CD4-positive, alpha-beta T cell treated with Interleukin-4 for 1 hour (primary cell): Measurements from ENCODE around the gene TRAPPC14.
"Not testable (repeated sequence)": the region's sequence is repeated elsewhere in the genome, so short reads cannot be mapped to it uniquely, and the experiment has no call there.

Source experiments
- DNase-seq, 2 donors: peaks; one replicate each; pipeline ENCODE4 v3.0.0-alpha.2; 2020 to 2022

Gene TRAPPC14

GRCh38 chr7:100158229-100159098 lies at the start of gene TRAPPC14:
TRAPPC14 (minus strand) TSS chr7:100158723; CDS start chr7:100158499, 224 bp downstream.
- peak; percentile 87 to 89 for DNase-seq

DNA sequence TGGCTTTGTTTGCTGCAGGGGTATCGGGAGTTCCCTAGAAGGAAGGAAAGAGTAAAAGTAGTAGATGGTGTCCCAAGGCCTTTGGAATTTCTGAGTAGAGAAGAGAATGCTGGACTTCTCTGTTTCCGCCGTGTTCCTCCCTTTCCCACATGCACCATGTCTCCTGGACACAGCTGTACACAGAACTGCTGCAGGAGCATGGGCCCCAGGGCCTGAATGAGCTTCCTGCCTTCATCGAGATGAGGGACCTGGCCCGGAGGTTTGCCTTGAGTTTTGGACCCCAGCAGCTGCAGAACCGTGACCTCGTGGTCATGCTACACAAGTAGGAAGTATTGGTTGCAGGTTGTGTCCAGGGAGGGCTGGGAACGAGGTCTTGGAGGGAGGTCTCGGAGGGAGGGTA lies 45.9 kb upstream of the TRAPPC14 start:
- DNase-seq: no peak

DNA sequence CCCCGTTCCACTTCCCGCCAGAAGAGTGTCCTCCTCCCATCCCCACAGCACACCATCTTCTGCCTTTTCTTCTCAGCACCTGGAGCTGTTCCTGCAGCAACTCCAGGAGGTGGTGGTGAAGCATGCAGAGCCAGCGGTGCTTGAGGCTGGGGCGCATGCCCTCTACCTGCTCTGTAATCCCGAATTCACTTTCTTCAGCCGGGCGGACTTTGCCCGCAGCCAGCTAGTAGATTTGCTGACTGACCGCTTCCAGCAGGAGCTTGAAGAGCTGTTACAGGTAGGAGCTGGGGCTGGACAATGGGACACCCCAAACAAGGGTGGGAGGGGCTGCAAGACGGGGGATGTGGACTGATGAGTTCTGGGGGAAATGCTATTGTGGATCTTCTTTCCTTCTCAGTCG lies 42.2 kb upstream of the TRAPPC14 start:
- DNase-seq: no peak

GRCh38 chr7:100198266-100198665 lies 39.7 kb upstream of the TRAPPC14 start:
- no peak for DNase-seq

- not testable (repeated sequence) for DNase-seq
Measured at GRCh38 chr7:100195901-100196322, 37.4 kb upstream of the TRAPPC14 start.

GRCh38 chr7:100195222-100195621 lies 36.7 kb upstream of the TRAPPC14 start:
- no peak for DNase-seq

- no peak for DNase-seq
Measured at GRCh38 chr7:100192969-100193368, 34.4 kb upstream of the TRAPPC14 start.

DNA sequence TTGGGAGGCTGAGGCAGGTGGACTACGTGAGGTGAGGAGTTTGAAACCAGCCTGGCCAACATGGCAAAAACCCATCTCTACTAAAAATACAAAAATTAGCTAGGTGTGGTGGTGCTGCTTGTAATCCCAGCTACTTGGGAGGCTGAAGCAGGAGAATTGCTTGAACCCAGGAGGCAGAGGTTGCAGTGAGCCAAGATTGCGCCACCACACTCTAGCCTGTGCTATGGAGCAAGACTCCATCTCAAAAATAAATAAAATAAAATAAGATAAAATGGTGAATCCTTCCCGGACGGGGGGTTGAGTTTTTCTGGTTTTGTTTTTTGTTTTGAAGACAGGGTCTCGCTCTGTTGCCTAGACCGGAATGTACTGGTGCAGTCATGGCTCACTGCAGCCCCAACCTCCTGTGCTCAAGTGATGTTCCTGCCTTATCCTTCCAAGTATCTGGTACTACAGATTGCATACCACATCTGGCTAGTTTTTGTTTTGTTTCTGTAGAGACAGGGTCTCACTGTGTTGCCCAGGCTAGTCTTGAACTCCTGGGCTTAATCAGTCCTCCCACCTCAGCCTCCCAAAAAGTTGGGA lies 33.8 kb upstream of the TRAPPC14 start:
- DNase-seq: peak in 1 of 2 donors; percentile 31

DNA sequence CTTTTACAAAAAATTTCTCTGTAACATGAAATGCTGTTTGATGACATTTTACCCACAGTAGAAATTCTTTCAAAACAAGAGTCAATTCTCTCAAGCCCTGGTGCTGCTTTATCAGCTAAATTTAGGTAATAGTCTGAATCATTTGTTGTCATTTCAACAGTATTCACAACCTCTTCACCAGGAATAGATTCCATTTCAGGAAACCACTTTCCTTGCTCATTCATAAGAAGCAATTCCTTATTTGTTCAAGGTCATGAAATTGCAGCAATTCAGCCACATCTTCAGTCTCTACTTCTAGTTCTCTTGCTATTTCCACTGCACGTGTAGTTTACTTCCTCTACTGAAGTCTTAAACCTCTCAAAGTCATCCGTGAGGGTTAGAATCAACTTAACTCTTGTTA lies 33.3 kb upstream of the TRAPPC14 start:
- no peak for DNase-seq

GRCh38 chr7:100190048-100190711 lies 31.7 kb upstream of the TRAPPC14 start:
- DNase-seq: peak in 1 of 2 donors; percentile 74

DNA sequence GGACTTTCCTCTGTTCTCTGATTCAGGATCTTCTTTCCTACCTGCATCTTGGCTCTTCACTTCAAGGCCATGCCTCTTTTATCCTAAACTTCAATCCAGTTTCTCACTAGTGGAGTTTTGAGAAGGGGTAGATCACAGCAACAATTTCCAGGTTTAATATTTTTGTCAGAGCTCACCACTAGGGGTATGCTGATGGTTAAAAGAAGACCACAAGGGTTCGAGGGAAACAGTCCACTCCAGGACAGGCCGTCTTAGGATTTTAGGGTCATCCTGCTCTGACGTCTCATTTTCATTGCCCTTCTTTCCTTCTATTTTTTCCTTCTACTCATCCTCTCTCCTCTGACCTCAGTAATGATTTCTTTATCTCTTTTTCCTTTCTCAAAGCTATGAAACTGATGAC lies 30.5 kb upstream of the TRAPPC14 start:
- no peak for DNase-seq

DNA sequence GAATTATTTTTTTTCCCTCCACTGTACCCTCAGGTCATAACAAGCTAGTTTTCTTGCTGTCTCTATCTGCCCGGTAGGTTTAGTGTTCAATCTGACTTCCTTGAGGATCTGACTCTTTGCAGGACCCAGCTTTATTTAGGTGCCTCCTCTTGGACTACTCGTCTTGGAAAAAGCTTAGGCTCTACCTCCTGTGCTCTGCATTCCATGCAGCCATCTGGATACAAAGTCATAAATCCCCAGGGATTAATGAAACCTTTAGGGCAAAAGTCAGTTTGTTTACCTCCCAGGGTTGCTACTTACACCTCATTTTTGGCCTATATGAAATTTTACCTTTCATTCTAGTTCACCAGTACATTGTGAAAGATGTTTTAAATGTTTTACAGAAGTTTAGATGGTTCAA lies 27.2 kb upstream of the TRAPPC14 start:
- DNase-seq: no peak

DNA sequence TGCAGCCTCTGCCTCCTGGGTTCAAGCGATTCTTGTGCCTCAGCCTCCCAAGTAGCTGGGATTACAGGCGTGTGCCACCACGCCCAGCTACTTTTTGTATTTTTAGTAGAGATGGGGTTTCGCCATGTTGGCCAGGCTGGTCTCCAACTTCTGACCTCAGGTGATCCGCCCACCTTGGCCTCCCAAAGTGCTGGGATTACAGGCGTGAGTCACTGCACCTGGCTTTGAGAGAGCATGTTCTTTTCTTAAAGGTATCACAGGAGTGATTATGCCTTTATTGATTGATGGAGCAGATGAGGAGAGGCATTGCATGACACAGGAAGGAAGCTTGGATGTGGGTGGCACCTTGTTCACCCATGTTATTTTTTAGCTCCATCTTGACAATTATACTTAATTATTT lies 24.6 kb upstream of the TRAPPC14 start:
- not testable (repeated sequence) for DNase-seq

DNA sequence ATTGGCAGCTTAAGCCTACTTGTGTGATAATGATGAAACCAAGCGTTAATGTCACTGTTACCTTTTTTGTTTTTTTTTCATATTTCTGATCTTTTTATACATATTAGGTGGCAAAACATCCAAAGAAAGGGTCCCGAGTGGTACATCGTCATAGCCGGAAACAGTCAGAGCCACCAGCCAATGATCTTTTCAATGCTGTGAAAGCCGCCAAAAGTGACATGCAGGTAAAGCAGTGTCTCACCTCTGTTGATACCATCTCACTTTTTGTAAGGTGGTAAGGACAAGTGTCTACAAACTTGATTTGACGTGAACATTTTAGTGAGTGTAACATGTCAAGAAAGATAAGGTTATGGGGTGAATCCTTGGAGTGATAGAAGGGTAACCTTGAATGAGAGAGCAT lies 24.1 kb upstream of the TRAPPC14 start:
- peak; percentile 40 to 45 for DNase-seq

GRCh38 chr7:100180084-100180483 lies 21.6 kb upstream of the TRAPPC14 start:
- DNase-seq: not testable (repeated sequence)

DNA sequence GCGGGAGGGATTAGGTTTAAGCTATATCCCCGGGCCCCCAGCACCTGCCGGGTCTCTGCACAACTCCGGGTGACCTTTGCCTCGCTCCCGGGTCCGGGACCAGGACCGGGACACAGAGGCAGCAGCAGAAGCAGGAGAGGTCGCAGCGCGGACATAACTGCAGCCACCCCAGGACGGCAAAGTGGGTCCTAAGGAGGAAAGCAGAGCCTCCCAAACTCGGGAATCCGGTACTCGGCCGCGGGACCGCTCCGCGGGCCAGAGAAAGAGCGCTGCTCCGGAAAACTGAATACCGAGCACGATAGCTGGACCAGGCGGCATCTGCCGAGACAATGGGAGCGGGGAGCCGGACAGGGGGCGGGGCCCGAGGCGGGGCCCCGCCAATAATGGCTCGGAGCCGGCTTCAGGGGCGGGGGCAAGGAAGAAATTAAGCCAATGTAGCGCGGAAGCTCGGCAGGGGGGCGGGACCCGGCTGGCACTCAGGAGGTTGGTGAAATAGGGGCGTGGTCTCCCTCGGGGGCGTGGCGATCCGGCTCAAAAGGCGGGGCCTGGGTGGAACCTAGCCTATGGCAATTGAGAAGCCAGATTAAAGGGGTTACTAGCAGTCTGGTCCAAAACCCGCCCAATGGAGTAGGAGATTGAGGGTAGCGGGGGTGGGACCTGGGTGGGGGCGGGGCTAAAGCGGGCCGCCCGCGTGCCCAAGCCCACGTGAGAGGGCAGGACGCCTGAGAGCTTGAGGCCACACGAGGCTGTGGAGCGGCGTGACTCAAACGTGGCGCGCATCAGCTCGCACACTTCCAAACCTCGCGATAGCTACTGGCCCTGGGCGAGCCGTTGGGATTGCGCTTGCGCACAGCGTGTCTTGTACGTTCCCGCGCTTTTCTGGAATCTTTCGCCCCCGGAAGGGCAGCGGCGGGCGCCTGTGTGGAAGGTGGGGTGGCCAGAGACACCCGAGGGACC lies 18.8 kb upstream of the TRAPPC14 start, which contains the start of the genes GPC2 and STAG3:
Gene GPC2 (minus strand): TSS at position 337 of the 957 bp plus-strand sequence. CDS start 182 bp downstream, at position 155.
Gene STAG3 (plus strand): TSS at position 874 of the 957 bp plus-strand sequence. CDS start 2,639 bp downstream, outside the sequence.
- DNase-seq: peak; percentile 99

GRCh38 chr7:100176096-100177044 lies 17.8 kb upstream of the TRAPPC14 start:
- no peak for DNase-seq

DNA sequence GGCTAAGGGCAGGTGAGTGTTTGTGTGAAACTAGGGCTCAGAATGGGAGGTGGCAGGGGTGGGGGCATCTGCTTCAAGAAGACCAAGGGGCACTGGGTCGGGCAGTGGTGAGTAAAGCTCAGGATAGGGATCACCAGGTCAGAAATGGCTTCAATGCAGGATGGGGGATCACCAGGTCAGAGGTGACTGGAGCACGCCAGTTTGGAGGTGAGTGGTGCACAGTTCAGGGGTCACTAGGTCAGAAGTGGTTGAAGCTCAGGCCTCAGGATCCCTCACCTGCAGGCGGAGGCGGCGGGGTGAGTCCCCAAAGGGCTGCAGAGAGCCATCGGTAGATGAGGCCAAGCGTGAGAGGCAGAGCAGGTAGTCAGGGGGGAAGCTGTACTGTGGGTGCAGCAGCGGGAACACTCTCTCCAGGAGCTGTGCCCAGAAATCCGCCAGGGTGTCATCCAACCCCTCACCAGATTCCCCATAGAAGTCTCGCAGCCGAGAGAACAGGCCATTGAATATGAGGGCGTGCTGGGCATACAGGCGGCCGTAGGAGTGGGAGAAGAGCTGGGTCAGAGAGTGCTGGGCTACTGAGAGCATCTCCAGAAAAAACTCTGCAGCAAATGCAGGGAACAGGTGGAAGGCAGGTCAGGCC lies 16.9 kb upstream of the TRAPPC14 start:
- DNase-seq: no peak

DNA sequence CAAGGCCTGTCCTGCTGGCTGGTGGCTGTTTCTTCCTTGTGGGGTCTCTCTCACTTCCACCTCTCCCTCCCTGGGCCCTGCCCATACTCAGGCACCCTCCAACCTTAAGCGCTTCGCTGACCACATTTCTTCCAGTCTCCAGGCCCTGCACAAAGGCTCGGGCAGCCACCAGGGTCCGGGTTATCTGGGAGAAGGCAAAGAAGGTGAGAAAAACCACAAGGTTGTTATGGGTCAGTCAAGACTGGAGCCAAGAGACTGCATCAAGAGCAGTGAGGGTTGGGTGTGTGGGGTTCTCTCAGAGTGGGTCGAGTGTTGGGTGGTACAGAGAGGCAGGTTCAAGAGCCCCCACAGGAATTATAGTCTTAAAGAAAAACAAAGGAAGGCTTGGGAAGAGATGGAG lies 16.1 kb upstream of the TRAPPC14 start:
- DNase-seq: no peak

GRCh38 chr7:100173806-100174495 lies 15.4 kb upstream of the TRAPPC14 start:
- no peak for DNase-seq
